CMK (cell line): ENCODE measurements around the gene HSD11B2.

ENCODE experiments used
- DNase-seq: peaks from one replicate; pipeline ENCODE4 v3.0.0-alpha.2; 2010; ENCODE audit warnings: low read depth

The HSD11B2 gene

DNA sequence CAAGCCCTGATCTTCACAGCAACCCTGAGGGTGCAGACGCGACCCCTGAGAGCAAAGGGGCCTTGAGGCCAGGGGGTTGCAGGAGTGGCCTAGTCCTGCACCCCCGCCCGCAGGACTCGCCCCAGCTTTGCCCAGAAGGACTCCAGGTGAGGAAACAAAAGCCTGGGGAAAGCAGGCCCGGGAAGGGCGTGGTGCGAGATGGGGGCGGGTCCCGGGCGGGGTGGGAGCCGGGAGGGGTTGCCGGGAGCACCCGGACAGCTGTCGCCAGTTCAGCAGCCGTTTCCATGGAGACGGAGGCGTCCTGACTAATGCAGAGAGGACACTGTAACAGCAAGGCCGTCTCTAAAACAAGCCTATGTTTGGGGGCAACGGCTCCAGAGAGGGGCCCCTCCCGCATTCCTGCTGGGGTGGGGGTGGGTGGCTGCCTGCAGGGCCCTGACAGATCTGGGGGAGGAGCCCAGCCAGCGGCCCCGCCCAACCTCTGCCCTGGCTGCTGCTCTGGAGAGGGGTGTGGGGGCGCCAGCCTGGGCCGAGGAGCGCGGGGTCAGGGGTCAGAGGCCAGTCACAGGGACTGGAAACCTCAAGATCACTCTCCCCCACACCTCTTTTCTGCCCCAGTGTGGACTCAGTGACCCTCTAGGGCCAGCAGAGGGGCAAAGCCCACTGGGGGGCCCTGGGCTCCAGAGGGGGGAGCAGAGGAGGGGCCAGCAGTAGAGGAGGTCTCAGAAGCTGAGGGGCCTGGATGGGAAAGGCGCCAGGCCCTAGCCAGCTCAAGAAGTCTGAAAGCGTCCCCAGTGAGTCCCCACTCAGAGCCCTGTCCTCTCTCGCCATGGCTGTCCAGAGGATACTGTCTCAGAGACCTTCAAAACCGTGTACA is 34.5 kb upstream of the HSD11B2 start:
- DNase-seq: no peak

DNA sequence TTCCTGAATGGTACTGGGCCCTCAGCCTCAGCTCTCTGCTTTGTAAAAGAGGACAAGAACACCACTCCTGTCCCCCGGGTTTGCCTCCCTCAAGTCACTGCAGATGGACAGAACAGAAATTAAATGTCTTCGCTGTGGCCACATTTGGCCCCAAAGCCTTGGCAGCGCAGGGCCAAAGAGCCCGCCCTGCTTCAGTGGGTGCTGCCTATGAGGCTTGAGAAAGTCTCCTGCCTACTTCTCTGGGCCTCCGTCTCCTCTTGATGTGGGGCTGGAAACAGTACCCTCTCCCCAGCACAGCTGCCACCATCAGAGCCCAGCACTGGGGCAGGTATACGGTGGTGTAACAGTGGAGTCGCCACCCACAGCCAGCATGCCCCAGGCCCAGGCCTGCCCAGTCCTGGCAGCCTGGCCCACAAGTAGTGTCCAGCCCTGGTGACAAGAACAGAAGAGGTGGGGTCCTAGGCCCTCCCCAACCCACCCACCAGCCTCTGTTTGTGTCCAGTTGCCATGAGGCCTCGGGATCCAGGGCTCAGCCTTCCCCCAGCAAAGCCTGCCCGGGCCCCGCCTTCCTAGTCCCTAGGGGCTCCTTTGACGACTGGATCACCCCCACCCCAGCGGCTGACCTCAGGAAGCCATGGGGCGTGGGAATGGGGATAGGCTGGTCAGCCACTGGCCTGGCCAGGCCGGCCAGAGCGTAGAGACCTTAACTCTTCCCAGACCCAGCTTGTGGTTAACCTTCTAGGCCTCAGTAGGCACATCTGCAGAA is 33.7 kb upstream of the HSD11B2 start:
- DNase-seq: no peak

GRCh38 chr16:67397812-67398545 is 32.9 kb upstream of the HSD11B2 start:
- DNase-seq: no peak

- DNase-seq: no peak
Measured at GRCh38 chr16:67398546-67399217, 32.2 kb upstream of the HSD11B2 start.

DNA sequence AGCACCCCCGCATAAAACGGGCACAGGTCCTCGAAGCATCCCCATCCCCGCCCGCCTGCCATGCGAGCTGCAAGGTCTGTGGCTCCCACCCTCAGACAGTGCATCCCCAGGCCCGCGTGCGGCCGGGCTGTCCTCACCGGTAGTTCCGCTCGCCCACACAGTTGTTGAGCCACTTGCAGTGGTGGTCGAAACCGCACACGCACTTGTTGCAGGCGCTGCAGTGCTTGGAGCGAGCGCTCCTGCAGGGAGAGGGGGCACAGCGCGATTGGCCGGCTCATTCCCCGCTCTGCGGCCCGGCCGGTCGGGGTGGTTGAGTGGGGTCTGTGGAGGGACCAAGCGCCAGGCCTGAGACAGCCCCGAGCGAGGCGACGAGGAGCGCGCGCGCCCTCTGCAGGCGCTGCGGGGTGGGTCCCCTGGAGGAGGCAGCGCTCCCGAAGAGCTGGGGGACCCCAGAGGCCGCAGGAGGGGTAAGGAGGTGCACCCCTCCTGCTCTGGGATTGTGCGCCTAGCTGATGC is 31.6 kb upstream of the HSD11B2 start:
- no peak for DNase-seq

- DNase-seq: no peak
Measured at GRCh38 chr16:67399749-67400704, 30.9 kb upstream of the HSD11B2 start.

DNA sequence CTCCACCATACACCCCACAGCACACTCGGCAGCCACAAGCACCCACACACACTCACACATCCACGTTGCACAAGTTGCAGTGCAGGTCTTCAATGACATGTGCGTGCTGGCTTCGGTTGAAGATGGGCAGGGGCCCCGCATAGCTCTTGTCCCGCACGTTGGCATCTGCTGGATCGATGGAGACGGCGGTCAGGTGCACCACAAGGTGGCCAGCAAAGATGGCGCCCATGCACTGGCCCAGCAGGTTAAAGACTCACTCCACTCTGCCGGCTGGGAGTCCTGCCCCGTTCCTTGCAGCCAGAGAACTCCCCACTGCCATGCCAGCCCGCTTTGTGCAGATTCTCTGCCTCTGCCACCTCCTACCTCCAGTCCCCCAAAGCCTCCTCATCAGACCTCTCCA is 30.0 kb upstream of the HSD11B2 start:
- DNase-seq: no peak

- no peak for DNase-seq
Measured at GRCh38 chr16:67403976-67404555, 26.9 kb upstream of the HSD11B2 start.

DNA sequence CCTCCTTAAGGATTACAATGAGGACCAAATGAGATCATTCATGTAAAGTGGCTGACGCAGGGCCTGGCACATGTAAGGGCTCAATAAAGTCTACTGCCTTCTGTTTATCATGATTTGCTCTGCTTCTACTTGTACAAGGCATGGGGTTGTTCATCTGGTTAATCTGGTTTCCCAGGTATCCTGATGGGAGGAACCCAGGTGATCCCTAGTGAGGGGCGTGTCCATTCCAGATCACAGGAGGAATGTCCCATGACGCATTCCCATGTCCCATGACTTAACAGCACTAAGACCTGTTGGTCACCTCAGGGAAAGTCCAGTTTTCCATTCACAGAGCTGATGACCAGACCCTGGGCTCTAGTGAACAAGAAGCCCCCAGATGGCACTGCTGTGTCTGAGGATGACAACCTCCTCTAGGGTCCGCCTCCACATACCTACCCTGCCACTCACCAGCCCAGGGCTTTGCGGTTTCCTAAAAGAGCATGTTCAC is 26.1 kb upstream of the HSD11B2 start:
- DNase-seq: no peak

DNA sequence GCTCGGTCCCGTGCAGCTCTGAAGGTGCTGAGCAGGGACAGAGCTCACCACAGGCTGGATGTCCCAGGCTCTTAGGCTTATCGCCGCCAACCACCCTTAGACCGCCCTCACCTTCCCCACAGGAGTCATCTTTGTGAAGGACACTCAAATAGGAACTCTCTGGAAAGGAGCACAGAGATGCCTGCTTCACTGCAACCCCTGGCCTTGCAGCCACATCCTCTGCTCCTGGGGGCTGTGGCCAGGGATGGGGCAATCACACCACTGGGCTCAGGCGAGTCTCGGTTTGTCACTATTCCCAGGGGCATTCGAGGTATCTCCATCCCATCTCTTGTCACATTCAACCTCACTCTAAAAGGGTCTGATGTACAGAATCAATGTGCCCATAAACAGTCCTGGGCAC is 25.6 kb upstream of the HSD11B2 start:
- DNase-seq: no peak

DNA sequence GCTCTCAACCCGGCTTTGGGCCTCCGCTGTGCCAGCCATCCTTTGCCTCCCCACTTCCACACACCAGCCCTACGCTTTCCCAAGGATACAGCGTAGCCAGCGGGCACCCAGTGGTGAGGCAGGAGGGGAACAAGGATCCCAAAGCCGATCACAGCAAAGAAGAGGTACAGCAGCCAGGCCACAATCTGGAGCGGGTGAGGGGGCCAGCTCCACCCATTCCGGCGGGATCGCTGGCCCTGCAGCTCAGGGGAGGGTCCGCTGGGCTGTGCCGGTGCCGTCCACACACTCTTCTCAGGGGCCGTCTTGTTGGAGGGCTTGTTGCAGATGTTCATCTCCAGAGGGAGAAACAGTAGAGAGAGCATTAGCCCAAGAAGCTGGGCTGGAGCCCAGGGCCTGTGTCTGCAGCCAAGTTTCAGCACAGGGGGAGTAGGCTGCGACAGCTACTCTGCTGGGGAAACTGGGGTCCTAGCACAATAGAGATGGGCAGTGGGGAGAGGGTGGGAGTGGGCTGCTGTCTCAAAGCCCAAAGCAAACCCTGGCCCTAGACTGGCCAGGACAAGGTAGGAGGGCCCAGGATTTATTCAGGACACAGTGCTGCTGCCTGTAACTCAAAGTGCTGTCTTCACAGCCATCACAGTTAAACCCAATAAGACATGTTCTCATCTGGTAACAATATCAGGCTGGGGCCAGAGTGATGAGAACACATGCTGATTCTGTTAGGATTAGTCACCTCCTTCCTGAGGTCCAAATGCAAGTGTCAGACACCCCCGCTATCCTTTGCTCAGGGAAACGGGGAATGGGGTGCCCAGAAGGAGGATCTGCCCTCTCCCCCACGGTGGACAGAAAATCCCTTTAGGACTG is 24.6 kb upstream of the HSD11B2 start:
- no peak for DNase-seq

- DNase-seq: no peak
Measured at GRCh38 chr16:67407176-67407787, 23.6 kb upstream of the HSD11B2 start.

DNA sequence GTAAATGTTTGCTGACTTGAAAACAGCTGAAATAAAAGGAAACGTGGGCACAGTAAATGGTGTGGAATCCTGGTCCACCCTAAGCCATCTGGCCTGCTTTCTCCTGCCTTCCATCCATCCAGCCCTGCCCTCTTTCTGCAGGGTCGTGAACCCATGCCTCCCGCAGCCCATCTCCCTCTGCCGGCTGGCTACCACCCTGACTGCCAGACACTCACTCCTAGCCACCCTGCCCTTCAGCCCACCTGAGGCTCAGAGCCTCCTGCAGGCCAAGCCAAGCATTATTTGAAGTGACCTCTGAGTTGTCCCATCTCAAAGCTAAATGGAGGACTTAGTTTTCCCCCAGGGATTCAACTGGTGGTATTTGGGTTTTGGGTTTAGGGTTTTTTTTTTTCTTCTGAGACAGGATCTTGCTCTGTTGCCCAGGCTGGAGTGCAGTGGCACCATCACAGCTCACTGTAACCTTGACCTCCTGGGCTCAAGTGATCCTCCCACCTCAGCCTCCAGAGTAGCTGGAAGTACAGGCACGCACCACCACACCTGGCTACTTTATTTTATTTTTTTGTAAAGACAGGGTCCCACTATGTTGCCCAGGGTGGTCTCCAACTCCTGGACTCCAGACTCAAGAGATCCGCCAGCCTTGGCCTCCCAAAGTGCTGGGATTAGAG is 23.0 kb upstream of the HSD11B2 start:
- DNase-seq: no peak

- DNase-seq: no peak
Measured at GRCh38 chr16:67409631-67410030, 21.3 kb upstream of the HSD11B2 start.

GRCh38 chr16:67411339-67411738 is 19.6 kb upstream of the HSD11B2 start:
- no peak for DNase-seq

- no peak for DNase-seq
Measured at GRCh38 chr16:67412294-67412693, 18.6 kb upstream of the HSD11B2 start.

DNA sequence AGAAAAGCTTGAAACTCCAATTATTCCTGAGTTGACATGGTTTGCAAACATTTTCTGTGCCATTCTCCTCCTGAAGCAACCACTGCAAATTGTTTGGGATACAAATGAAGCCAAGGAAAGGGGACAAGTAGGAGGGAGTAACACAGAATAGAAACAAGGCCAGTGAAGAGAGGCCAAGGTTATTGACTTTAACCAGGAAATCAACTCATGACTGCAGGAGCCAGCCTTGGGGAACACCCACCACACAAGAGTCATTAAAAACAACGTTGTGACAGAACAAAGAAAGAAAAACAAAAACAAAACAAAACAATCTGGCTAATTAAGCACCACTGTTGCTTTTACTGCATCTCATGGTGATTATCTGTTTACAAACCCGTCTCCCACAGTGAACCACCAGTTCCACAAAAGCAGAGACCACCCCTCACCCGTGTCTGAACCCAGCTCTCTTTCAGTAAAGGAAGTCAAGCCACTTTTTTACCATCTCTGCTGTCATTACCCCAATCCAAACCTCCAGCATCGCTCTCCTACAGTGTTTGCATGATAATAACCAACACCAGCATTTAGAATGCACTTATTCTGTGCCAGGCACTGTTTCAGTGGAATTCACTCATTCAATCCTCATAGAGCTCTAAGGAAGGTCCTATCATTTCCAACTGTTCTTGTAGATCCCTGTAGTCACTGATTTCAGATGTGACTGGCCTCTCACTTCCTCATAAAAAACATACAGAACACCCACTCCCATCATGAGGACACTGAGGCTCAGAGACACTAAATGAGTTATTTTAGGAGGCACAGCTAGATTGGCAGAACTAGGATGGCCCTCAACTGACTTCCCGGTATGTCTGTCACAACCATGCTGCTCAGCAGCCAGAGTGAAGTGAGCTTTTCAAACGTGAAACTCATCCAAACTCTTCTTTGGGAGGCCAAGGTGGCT is 16.7 kb upstream of the HSD11B2 start:
- DNase-seq: no peak
